HG03571 (cell line): Measurements from ENCODE around the gene PITPNC1.
"Not testable (repeated sequence)": the region's sequence is repeated elsewhere in the genome, so short reads cannot be mapped to it uniquely, and the experiment has no call there.

ENCODE experiments used
- ATAC-seq: cut with Tn5 transposase; IDR thresholded peaks from one replicate; pipeline ENCODE4 v1.9.1; 2021; ENCODE audit not compliant: unreplicated experiment

Gene PITPNC1

DNA sequence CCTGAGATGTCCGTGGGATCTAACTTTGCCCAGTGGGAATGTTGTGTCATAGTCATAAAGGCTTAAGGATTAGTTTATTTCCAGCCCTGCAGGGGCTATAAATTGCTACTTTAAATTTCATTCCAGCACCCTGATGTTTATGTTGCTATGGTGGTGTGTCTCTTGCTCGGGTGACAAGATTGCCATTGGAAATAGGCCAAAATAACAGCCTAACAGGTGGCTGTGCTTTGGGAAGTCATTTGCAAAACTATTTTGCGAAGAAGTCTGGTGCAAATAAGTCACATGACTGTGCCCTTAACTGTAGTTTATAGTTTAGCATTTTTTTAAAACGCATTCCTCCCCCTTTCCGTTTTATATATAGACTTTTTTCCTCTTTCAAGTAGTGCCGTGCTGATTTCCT lies 23.1 kb downstream of the PITPNC1 start:
- no peak for ATAC-seq

DNA sequence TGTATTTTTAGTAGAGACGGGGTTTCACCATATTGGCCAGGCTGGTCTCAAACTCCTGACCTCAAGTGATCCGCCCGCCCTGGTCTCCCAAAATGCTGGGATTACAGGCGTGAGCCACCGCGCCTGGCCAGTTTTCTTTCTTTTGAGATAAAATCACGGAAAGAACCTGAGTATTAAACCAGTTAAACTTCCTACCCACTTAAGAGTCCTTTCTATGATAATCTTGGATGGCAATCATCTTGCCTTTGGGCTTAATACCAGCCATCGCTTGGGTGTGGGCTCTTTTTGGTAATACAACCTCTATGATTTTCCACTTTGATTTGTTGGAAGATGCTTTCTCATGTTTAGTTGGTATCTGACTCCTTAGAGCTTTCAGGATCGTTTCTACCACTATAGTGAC lies 24.0 kb downstream of the PITPNC1 start:
- no peak for ATAC-seq

DNA sequence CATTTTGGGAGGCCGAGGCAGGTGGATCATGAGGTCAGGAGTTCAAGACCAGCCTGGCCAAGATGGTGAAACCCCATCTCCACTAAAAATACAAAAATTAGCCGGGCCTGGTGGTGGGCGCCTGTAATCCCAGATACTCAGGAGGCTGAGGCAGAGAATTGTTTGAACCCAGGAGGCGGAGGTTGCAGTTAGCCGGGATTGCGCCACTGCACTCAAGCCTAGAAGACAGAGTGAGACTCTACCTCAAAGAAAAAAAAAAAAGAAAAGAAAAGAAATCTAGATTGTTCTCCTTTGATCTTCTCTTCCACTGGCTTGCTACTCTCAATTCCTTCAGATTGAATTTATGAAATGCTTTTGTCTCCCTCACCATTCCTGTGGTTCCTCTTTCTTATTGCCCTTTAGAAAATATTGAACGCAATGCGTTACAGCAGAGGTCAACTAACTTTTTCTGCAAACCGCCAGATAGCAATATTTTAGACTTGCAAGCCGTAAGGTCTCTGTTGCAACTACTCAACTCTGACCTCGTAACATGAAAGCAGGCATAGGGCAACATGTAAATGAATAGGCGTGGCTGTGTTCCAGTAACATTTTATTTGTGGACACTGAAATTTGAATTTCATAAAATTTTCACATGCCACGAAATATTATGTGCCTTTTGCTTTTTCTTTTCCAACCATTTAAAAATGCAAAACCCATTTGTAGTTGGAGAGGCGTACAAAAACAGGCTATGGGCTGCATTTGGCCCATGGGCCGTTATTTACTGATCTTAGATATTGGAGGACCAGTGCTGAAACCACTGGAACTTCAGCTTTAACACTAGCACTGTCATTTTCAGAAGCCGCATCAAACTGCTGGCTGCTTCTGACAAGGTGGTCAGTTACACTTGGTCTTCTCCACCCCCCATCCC lies 24.8 kb downstream of the PITPNC1 start:
- no peak for ATAC-seq

DNA sequence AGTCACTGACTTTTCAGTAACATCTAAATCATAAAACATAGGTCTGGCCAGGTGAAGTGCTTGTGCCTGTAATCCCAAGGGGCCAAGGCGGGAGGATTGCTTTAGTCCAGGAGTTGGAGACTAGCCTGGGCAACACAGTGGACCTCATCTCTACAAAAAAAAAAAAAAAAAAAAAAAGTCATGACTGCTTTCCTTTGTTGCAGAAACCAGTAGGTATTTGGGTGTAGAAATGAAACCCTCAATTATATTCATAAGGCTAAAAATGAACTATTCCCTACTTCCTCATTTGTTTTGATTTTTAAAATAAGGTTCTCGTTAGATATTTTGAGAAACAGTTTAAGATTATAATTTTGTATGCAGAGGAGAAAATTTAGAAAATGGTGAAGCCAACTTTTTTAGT lies 26.0 kb downstream of the PITPNC1 start:
- no peak for ATAC-seq

DNA sequence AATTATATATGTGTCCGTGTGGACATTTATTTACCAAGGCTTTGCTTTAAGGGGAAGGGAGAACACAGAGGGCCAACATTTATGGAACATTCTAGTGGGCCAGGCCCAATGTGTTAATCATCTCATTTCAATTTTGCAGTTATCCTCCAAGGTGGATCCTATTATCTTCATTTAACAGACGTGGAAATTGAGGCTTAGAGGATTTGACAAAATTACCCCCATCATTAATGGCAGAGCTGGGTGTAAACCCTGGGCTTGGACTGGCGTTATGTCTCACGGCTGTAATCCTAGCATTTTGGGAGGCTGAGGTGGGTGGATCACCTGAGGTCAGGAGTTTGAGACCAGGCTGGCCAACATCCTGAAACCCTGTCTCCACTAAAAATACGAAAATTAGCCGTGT lies 26.4 kb downstream of the PITPNC1 start:
- ATAC-seq: no peak

DNA sequence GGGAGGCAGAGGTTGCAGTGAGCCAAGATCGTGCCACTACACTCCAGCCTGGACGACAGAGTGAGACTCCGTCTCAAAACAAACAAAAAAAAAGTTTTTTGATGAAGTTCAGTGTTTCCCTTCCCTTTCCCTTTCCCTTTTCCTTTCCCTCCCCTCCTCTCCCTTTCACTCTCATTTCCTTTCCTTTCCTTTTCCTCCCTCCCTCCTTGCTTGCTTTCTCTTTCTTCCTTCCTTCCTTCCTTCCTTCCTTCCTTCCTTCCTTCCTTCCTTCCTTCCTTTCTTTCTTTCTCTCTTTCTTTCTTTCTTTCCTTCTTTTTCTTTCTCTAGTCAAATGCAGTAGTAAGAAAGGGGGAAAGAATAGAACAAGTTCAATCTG lies 31.4 kb downstream of the PITPNC1 start:
- not testable (repeated sequence) for ATAC-seq

DNA sequence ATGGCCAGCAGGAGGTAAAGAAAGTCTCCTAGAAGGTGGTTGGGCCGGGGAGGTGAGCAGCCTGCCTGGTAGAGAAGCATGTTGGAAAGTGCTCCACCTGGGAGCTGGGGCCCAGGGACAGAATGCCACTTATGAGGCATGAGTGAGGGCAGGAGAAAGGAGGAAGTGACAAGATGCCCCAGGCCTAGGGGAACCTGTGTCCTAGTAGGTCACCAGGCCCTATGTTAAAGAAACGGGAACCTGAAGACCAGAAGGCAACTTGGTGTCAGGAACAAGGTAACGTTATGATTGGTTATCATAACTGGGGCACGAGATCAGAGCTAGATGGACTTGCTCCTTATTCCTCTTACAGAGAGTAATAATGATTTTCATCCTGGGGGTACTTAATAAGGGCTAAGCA lies 34.3 kb downstream of the PITPNC1 start:
- ATAC-seq: no peak

DNA sequence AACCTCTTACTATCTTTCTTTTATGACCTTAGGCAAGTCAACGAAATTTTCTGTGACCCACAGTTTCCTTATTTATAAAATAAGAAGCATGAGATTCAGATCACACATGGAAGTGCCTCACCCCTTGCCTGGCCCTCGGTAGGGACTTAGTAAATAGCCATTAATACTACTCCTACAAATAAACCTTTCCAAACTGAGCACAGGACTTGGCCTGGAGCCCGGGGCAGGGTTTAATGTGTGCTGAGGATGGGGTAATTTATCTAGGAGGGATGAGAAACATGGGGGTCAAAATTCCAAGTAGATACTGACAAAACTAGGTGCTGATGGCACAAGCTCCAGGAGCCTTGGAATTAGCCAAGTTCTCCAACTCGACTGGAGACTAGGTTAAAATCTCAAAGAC lies 35.0 kb downstream of the PITPNC1 start:
- ATAC-seq: no peak

DNA sequence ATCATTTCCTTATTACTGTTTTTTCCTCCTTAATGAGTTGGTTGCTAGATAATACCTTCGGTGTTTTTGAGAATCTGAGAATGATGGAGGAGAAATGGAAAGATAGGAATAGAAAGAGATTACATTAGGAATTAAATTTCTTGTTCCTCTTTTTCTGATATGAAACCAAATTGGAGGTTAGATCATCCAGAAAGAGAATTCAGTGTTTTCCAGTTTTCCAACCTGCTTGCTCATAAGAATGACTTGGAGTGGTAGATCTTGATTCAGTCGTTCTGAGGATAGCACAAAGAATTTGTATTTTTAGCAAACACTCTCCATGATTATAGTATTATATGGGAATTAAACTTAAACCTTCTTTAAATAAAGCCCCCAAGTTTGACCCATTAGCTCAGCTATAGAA lies 35.9 kb downstream of the PITPNC1 start:
- no peak for ATAC-seq

DNA sequence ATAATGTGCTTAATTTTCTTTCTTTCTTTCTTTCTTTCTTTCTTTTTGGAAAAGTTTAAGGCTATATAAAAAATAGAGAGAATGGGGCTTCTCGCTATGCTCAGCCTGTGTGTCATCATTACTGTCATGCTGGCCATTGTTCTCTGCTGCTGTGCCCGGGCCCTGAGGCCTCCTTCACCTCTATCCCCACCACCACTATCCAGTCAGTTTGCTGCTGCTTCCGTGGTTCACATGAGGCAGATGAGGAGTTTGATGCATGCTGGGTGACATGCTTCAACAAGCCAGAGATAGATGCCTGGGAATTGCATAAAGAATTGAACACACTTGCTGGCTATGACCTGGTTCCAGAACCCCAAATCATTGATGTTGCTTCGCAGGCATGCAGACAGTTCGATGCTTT lies 36.3 kb downstream of the PITPNC1 start:
- no peak for ATAC-seq

DNA sequence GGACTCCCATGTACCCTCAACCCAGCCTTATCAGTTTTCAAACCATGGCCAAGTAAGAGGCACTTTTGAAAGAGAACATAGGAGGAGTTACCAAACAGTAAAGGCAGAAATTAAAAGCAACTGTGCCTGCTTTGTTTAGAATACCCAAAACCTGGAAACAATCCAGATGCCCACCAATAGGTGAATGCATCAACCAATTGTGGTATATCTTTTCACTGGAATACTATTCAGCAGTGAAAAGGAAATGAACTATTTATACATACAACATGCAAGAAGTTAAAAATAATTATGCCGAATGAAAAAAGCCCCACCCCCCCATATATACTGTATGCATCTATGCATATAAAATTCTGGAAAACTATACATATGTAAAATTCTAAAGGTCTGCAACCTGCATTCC lies 37.0 kb downstream of the PITPNC1 start:
- ATAC-seq: no peak

DNA sequence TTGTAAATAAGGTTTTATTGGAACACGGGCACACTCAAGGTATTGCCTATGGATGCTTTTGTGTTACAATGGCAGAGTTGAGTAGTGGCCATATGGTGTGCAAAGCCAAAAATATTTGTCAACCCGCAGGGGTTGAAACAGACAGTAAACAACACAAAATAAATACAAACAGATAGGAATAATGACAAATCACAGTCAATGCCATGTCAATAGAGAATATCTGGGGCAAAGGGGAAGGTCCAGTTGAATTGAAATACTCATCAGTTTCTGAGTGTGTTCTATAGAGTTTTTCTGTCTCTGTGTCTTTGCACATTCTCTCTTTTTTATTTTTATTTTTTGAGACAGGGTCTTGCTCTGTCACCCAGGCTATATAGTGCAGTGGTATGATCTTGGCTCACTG lies 37.5 kb downstream of the PITPNC1 start:
- no peak for ATAC-seq

DNA sequence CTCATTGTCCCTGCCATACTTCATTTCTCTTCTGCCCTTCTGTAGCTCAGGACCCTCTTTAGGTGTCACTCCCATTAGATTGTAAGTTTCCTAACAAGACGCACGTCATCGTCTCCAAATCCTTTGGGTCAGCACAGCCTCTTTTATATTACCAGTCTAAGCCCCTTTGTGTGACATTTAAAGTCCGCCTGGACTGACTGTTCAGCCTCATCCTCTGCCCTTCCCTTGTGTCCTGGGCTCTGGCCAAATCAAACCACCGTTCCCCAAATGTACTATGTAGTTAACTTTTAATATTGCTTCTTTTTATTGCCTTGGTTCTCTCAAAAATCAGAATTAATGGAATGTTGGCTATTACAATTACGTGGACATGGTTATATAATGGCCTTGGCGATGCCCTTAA lies 38.2 kb downstream of the PITPNC1 start:
- ATAC-seq: no peak

DNA sequence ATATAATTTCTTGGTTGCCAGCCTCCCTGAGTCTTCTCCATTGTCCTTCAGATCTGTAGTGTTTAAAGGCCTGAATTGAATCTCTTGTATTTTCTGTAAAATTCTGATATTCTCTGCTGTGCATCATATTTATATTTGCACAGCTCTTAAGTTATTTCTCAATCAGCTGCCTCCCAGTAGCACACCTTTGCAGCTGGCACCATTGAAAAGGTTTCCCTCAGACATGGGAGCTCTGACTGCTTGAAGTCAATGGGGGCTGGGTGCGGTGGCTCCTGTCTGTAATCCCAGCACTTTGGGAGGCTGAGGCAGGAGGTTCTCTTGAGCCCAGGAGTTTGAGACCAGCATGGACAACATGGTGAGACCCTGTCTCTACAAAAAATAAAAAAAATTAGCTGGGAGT lies 40.4 kb downstream of the PITPNC1 start:
- no peak for ATAC-seq

DNA sequence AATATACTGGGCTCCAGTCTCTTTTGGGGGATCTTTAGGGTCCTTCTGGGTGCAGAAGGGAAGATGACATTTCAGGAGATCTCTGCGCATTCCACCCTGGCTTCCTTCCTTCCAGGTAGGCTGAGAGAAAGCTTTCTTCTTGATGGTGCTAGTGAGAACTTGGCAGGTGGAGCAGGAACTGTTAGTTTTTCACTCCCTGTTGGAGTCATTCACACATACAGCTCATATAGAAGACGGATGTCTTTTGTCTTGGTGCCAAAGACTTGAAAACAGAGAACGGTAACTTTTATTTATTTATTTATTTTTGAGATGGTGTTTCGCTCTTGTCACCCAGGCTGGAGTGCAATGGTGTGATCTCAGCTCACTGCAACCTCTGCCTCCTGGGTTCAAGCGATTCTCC lies 43.9 kb downstream of the PITPNC1 start:
- no peak for ATAC-seq

DNA sequence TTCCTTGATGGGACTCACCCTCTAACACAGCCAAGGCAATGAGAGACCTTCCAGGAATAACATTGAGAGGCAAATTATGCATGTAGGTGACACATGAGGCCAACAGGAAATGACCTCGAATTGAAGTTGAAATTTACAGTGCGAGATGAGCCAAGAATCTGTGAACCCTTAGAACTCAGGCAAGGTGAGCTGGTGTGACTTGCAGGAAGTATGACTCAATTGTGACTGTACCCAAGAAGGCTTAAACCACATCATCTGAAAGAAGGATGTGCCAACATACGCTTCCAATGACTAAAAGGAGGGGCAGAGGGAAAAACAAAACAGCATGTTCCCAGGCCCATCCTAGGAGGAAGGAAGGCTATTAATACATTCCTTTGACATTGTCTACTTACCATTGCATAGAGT lies 44.8 kb downstream of the PITPNC1 start:
- ATAC-seq: no peak

DNA sequence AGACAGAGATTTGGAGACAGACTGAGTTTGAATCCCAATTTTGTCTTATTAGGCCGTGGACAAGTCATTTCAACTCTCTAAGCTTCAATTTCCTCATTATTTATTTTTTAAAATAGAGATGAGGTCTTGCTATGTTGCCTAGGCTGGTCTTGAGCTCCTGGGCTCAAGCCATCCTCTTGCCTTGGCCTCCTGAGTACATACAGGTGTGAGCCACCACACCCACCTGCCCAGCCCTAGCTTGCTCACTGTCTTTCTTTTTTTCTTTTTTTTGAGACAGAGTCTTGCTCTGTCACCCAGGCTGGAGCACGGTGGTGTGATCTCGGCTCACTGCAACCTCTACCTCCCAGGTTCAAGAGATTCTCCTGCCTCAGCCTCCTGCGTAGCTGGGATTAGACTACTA lies 45.2 kb downstream of the PITPNC1 start:
- not testable (repeated sequence) for ATAC-seq

DNA sequence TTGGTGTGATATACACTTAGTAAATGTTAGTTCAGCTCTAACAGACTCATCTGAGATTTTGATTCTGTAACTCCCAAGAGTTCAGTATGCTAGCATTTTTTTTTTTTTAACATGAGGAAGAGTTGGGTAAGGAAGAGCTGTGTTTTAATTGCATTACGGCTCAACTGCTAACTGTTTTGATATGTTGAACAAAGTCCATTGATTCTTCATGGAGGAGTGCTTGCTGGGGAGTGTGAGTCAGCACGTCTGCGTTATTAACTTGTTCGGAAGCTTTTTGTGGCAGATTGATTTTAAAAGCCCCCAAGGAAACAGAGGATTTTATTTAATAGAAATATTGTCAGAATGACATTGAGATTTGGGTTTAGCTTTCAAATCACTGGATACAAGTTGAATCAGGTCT lies 45.8 kb downstream of the PITPNC1 start:
- no peak for ATAC-seq

DNA sequence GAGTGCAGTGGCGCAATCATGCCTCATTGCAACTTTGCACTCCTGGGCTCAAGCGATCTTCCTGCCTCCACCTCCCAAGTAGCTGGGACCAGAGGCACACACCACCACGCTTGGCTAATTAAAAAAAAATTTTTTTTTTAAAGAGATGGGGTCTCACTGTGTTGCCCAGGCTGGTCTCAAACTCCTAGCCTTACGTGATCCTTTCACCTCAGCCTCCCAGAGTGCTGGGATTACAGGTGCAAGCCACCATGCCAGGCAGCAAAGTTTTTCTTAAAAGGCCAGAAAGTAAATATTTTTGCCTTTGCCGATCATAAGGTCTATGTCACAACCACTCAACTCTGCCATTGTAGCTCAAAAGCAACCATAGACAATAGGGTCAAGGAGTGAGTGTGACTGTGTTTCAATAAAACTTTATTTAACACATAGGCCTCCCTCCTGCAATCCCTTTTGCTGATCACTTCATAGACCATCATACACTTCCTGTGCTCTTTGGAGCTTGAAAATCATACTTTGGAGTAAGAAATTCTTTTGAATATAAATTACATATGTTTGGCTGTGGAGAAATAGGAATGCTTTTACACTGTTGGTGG lies 48.6 kb downstream of the PITPNC1 start:
- ATAC-seq: no peak

DNA sequence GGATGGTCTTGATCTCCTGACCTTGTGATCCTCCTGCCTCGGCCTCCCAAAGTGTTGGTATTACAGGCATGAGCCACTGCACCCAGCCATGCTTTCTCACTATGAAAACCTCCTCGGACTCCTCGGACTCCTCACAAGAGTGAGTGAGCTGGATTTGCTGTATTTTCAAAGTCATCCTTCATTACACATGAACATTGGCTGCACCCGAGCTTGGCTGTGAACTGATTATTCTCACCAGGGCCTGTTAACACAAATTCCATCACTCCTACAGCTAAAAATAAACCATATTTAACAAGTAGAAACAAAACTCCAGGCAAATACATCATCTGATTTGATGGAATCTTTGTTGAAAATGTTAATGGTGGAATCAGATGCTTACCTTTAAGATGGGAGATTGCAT lies 50.3 kb downstream of the PITPNC1 start:
- ATAC-seq: no peak

DNA sequence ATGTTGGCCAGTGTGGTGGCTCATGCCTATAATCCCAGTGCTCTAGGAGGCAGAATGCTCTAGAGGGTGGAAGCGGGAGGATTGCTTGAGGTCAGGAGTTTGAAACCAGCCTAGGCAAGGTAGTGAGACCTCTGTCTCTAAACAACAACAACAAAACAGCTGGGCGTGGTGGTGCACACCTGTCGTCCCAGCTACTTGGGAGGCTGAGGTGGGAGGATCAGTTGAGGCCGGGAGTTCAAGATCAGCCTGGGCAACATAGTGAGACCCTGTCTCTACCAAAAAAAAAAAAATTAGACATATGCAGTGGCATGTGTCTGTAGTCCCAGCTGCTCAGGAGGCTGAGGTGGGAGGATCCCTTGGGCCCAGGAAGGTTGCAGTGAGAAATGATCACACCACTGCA lies 53.4 kb downstream of the PITPNC1 start:
- not testable (repeated sequence) for ATAC-seq

DNA sequence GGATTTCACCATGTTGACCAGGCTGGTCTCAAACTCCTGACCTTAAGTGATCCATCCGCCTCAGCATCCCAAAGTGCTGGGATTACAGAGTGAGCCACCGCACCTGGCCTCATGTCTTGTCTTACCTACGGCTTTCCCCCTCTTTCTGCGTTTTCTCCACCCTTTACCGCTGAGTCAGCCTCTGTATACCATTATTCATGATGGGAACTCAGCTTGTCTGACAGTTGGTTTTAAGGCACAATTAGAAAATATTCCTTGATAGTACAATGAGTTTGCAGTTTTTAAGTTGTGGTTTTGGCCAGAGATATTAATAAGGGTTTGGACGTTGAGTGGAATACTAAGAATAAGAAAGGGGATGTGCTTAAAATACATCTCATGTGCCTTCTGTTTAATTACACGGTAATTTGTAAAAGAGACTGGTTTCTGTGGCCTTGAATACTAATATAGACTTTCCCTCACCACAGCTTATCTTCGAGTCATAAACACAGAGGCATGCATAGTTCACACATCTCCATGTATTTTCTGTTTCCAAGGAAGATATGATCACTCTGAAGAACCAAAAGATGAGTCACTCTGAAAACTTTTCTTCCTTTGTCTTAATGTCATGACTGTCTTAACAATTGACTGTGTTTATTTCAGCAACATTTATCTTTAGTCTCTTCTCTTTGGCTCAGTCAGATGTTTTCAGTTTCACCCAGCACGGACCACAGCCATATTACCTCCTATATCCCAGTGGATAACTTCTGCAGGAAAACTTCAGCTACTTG lies 54.4 kb downstream of the PITPNC1 start:
- ATAC-seq: no peak
